Hematopoietic multipotent progenitor cell treated with erythropoietin and hydrocortisone succinate and interleukin-3 and kit ligand, for 6 days (in vitro differentiated cells): ENCODE data around the gene ADAM12.
"Not testable (repeated sequence)": the region's sequence is repeated elsewhere in the genome, so short reads cannot be mapped to it uniquely, and the experiment has no call there.

Experiments
- DNase-seq: peaks from one replicate; pipeline ENCODE4 v3.0.0-alpha.2; 2015

Gene ADAM12

DNA sequence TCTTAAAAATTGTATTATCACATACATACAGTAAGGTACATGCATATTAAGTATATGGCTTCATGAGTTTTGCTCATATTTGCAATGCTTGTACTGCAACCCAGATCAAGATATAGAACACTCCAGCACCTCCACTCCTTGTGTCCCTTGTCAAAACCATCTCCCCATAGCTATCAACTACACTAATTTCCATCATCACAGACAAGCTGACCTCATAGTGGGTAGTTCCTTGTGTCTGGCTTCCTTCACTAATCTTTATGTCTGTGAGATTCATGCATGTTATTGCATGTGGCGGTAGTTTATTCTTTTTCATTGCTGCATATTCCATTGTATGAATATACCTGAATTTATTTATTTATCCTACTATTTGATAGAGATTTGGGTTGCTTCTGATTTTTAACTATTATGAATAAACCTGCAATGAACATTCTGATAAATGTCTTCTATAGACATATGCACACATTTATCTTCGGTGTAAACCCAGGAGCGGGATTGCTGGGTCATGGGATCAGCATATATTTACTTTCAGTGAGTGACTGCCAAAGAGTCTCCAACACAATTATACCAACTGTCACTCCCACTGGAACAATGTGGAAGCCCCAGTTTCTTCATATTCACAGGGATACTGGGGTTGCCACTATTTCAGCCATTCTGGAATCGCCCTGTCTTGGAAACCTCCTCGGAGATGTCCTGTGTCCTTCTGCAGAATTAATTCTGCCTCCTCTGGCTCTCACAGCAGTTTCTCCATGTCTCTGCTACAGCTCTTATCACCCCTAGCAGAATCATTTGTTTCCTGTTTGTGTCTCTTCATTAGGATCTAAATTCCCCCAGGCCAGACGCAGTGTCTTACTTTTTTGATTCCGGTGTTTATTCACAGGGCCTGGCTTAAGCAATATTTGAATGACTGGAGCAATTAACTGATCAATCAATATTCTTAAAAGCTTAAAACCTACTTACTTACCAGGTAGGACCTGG, 14.7 kb upstream of the ADAM12 start:
- DNase-seq: no peak

DNA sequence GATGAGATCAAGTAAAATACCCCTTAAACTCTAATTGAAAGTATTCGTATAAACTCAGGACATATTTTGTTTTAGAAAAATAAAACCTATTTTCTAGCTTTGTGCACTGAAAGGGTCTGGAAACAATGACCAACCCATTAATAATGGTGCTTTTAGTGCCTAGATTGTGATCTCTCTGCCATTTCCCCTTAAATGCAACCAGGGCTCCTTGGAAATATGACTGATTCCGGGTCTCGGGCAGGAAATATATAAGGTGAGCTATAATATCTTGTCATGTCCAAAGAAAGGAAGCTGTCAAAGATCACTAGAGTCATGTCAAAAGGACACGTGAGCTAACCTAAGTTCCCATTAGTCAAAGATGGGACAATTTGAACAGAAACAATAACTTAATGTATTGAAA, 12.4 kb upstream of the ADAM12 start:
- DNase-seq: no peak

- DNase-seq: no peak
Measured at GRCh38 chr10:126398924-126399323, 10.6 kb upstream of the ADAM12 start.

GRCh38 chr10:126398383-126398743, 10.1 kb upstream of the ADAM12 start:
- DNase-seq: no peak

DNA sequence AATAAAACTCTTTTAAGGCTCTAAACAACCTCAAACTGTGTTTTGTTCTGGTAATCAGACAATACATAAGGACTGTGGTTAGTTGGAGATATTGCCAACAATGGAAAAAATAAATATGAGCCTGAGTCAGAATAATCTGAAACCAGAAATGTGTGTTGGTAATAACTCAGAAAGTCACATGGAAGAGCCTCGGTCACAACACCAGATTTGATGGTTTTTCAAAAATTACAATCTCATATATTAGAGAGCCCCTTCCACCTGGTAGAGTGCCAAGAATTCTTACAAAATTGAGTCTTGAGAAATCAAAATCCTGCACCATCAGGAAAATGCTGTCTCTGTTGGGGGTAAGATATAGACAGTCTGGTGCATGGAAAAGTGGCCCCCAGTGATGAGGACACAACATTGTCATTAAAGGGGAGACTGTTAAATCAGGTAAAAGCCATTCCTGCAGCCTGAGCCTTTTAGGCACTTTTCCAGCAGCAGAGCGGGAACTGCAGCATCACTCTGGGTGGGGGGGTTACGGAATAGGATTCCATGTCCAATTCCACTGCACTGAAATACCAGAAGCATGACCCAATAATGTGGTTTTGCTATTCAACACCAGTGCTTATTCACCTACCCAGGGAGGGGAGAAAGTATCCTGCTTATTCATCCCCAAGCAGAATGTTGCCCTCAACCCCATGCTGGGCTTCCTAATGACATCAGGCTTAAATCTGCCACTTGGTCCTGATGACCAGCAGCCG, 9.5 kb upstream of the ADAM12 start:
- DNase-seq: no peak

GRCh38 chr10:126397156-126397555, 8.9 kb upstream of the ADAM12 start:
- DNase-seq: no peak

DNA sequence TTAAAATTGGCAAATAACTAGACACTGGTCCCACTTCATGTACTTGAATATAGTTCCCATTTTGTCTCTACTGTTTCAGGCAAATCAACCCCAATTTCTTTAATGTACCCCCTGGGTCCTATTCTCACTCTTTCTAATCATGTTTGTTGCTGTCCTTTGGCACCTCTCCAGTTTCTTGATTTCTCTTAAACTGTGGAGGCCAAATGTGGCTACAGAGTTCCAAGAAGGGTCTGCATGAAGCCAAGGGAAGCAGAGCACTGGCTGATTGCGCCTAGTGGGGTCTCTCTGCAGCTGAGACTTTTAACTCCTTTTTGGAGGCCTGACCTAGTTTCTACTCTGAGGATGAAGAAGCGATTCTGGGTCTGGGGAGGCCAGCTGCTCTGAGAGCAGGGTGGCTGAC, 6.7 kb upstream of the ADAM12 start:
- no peak for DNase-seq

DNA sequence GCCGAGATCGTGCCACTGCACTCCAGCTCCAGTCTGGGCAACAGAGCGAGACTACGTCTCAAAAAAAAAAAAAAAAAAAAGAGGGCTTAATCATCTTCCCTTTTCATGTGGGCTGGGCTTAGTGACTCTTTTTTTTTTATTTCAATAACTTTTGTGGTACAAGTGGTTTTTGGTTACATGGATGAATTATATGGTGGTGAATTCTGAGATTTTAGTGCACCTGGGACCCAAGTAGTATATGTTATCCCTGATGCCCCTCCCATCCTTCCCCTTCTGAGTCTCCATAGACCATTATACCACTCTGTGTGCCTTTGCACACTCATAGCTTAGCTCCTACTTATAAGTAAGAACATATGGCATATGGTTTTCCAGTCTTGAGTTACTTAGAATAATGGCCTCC, 4.8 kb upstream of the ADAM12 start:
- DNase-seq: no peak

GRCh38 chr10:126392469-126392868, 4.2 kb upstream of the ADAM12 start:
- no peak for DNase-seq

DNA sequence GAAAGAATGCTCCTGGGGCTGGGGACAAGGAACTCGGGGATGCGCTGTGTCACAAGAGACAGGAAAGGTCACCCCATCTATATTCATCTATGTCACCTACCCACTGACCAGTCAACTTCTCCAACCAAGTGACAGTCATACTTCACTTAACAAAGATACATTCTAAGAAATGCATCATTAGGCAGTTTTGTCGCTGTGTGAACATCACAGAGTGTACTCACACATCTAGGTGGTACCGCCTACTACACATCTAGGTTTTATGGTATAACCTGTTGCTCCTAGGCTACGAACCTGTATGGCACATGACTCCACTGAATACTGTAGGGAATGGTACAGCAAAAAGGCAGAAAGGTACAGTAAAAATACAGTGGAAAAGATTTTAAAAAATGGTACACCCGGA, 3.8 kb upstream of the ADAM12 start:
- no peak for DNase-seq

- DNase-seq: no peak
Measured at GRCh38 chr10:126391192-126391885, 3.1 kb upstream of the ADAM12 start.

DNA sequence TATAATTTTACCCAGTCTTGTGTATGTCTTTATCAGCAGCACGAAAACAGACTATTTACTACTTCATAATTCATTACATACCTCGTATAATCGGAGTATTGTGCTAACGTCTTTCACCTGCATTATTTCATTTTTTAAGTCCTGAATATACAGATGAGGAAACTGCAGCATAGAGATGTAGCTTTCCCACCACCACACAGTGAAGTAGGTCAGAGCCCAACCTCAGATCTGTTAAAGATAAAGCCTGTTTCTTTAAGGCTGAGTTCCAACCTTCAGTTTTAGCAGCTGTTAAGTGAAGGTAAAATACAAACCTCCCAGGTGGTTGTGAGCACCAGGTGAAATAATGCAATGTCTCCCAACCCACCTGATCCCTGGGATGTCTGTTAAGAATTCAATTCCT, 2.0 kb upstream of the ADAM12 start:
- DNase-seq: no peak

DNA sequence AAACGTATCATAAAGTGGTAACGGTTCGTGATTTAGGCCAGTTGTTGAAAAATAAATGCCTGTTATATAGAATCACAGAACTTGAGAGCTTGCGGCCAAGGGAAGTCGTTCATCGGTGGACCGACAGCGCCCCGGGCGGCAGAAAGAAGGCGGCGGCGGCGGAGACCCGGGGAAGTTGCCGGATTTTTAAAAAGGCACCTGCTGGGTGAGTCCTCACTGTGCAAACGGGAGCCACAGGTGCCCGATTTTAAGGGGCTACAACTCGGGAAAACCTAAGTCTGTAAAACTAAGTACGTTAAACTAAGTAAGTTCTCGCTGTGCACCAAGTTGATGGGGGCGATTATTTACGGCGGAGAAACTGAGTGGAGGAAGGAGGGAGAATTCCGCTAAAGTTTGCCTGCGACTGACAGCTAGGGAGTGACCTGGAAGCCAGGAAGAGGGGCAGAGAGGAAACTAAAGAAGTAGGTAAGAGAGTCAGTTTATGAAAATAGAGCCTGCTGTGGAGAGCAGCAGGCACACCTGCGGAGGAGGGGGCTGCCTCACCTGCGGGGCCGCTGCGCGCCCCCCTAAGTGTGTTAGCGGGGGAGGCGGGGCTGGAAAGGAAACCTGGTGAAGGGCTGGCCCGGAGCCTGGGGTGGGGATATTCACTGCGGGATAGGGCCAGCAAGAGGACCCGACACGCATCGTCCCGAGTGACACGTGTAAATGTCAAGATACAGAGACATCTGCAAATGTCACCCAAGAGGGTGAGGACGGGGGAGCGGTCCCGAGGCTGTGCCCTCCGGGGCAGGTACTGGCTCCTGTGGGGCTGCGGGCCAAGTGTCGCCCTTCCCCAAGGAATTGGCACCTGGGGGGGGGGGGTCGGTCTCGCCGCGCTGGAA, 996 bp downstream of the ADAM12 start:
- peak; percentile 52 for DNase-seq

- DNase-seq: no peak
Measured at GRCh38 chr10:126384269-126384873, 3.9 kb downstream of the ADAM12 start.

DNA sequence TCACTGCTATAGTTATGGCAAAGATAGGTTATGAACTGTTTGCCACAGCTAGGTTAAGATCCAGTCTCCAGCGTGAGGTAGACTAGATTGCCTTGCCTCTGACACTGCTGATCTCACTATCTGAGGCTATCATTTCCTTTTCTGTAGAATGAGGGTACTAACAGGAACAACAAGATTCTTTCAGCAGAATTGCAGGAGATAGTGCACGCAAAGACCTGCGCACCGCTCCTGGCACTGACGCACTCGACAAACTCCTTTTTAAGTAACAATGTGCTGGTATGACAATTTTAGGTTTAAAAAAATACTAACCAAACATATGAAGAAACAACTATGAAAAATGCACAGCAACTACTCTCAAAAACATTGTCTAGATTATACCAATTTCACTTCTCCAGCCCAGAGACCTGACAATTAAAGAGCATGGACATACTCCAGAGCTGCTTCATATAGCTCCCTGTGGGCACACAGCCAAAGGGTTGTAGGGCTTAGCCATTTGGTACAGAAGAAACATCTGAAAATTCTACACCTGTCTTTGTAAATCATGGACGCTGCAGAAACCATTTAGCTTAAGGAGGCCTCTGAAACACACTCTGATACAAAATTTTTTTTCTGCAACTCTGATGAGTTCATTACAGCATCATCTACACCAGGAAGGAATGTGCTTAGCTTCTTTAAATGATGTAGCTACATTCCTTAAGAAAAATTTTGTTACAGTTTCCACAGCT, 7.8 kb downstream of the ADAM12 start:
- no peak for DNase-seq

DNA sequence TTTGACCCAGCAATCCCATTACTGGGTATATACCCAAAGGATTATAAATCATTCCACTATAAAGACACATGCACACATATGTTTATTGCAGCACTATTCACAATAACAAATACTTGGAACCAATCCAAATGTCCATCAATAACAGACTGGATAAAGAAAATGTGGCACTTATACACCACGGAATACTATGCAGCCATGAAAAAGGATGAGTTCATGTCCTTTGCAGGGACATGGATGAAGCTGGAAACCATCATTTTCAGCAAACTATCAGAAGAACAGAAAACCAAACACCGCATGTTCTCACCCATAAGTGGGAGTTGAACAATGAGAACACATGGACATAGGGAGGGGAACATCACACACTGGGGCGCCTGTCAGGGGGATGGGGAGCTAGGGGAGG, 9.1 kb downstream of the ADAM12 start:
- DNase-seq: not testable (repeated sequence)

- no peak for DNase-seq
Measured at GRCh38 chr10:126376956-126377355, 11.3 kb downstream of the ADAM12 start.

DNA sequence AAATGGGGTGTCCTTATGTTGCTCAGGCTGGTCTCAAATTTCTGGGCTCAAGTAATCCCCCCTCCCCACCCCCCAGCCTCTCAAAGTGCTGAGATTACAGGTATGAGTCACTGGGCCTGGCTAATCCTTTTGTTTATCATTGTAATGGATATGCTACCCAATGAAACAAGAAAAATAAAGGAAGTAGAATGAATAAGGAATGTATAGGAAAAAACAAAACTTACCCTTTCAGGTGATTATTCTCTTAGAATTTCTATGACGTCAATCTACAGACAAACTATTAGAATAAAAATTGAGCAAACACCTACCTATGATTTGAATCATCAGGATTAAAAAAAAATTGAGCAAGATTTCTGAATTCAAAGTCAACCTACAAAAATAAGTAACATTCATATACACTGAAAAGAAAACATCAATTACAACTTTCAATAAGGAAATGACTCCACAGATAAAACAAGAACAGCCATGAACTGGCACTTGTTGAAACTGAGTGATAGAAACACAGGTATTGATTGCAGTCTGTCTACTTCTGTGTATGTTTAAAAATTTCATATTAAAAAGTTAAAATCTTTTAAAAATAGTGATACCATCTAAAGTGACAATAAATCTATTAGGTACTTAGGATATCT, 12.2 kb downstream of the ADAM12 start:
- DNase-seq: no peak

- no peak for DNase-seq
Measured at GRCh38 chr10:126375299-126375698, 13.0 kb downstream of the ADAM12 start.

DNA sequence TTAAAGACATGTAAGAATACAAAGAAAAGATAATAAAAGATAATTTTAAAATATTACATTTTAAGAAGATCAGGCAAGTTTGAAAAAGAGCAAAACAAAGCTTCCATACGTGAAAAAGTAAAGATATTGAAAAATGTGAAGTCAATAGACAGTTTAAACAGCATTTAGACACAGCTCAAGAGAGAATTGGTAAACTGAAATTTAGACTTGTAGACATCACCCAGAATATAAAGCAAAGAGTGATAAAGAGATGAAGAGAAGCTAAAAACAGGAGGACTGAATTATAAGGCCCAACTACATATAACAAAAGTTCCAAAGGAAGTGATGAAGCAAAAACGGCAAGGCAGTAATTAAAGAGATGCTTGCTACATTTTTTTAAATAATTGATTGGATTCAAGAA, 13.8 kb downstream of the ADAM12 start:
- DNase-seq: no peak

DNA sequence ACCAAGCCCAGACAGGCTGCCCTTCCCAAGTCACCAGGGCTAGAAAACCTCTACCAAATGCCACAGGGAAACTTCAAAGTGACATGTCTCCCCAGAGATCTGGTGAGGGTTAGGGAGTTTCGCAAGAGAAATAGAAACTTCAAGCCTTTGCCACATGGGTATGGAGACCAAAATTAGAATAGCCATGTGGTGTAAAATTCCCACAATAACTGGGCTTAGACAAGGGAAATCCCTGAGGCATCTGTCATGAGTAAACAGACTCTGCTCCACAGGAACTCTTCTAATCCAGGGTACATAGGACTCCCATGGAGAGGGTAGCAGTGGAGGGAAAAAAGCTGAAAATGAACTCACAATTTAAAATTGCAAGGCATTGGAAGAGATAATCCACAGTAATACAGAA, 14.3 kb downstream of the ADAM12 start:
- DNase-seq: no peak
